Measurements from ENCODE around the gene ZNF79. TPM values are rescaled to one million over a fixed set of nuclear protein-coding genes. Genes with fewer than 3 reads are reported as not detected.
"Not testable (repeated sequence)": the region's sequence is repeated elsewhere in the genome, so short reads cannot be mapped to it uniquely, and the experiment has no call there.

The ZNF79 gene
- total RNA-seq, 2 experiments from 2014 or later = 7.9 to 8.1 TPM

DNA sequence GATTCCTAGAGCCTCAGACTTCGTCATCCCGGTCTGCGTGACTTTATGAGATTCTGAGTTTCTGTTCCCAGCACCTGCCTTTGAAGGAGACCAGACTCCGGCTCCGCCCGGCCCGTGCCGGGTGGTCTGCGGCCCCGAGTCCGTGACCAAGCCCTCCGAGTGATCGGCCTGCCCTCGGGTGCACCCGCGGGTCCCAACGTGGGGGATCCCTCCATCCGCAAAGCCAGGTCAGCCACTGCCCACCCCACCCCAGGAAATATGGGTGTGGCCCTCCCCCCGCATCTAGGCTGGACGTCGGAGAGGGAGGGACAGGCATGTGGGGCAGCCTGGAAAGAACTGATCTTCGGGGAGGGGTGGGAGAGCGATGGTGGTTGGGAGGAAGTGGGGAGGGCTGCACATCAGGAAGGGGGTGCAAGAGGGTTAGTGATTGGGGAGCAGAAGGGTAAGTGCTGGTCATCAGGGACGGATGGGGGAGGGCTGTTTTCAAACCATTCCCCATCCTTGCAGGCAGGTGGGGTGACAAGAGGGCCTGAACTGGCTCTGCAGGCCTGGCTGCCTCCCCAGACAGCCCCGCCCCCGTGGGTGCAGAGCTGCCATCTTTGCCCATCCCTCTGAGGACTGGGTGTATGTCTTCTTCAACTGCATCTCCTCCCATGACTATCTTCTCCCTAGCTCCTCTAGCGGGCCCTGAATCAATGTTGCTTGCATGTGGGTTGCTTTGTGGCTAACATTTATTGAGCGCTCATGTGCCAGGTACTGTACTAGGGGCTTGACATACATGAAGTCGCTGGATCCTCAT is 27.9 kb downstream of the ZNF79 start:
- peak overlapping the region; percentile 95 for H3K27ac Mint-ChIP-seq
- CTCF ChIA-PET = interaction anchor here (0.6 to 1.3 kb wide), 4 partner anchors 28 to 798 kb away, joined by 3 to 4 read pairs (median 3); partner anchors contain the start of gene ZNF79
- H3K9me3 Mint-ChIP-seq = no peaks in the 10 kb centered on the region
- peaks cover 46% of the 10 kb centered on the region for H3K36me3 Mint-ChIP-seq (ENCODE audit: low read depth)
- H3K4me1 Mint-ChIP-seq (ENCODE audit: low read depth) = peaks cover 34% of the 10 kb centered on the region
- peak overlapping the region; percentile 89 for H3K4me3 Mint-ChIP-seq
- intact Hi-C loops (cut with micrococcal nuclease) = loop anchor here (1.0 to 10.0 kb wide), 6 partner anchors 28 to 677 kb away; partner anchors contain the start of gene ZNF79
- no peaks in the 10 kb centered on the region for H3K27me3 Mint-ChIP-seq (ENCODE audit: low read depth)
- peak; percentile 57 for DNase-seq

DNA sequence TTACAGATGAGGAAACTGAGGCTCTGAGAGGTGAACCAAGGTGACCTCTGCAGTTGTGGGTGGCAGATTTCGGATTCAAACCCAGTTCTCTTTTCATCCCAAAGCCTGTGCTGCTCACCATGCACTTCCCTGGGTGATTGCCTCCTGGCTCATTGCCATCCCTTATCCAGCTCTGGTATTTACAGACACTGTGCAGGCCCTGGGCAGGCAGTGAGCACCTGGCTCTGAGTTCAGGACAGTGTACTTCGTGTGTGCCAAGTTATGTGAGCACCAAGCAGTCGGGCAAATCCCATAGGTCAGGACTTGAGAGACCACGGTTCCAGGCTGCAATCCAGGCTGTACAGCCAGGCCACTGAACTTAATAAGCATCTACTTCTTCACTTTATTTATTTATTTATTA is 28.5 kb downstream of the ZNF79 start:
- Mint-ChIP-seq H3K27me3 (ENCODE audit: low read depth) (no peaks in the 10 kb centered on the region), H3K4me1 (ENCODE audit: low read depth) (peaks cover 30% of the 10 kb centered on the region), H3K36me3 (ENCODE audit: low read depth) (peaks cover 46% of the 10 kb centered on the region), H3K4me3 (peak overlapping the region; percentile 89), H3K27ac (no peak overlapping the region), H3K9me3 (no peaks in the 10 kb centered on the region)
- CTCF ChIA-PET = interaction anchor here (0.7 to 1.3 kb wide), 2 partner anchors 238 to 799 kb away, joined by 3 read pairs; no protein-coding TSS in a partner anchor
- no peak for DNase-seq
- intact Hi-C loops (cut with micrococcal nuclease) = loop anchor here (10.0 kb wide), 2 partner anchors 138 to 208 kb away; no protein-coding TSS in a partner anchor

DNA sequence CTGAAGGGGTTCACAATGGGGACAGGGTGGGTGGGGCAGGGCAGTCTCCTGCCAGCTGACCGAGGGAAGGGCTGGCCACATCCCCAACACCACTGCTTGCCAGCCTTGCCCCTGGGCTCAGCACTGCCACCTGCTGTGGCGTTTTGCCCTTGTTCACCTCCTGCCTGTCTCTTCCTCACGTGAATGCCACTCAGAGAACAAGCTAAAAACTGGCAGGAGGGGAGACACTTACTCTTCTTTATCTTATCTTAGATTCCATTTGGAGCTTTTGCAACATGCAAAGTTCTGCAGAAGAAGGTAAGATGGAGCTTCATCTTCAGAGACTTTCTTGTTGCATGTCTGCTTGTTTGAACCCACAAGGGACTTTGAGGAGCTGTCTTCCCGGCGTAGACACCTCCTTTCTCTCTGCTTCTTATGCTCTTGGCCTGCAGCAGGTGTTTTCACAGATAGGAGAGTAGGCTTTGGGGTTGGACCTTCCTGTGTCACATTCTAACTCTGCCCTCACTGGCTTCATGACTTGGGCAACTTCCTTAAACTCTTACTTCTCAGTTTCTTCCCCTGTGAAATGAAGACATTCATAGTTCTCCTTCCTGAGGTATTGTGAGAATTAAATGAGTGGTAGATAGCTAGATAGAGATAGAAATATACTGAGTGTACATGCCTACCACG is 31.3 kb downstream of the ZNF79 start:
- Mint-ChIP-seq H3K27me3 (ENCODE audit: low read depth) (no peaks in the 10 kb centered on the region), H3K4me1 (ENCODE audit: low read depth) (peaks cover 7% of the 10 kb centered on the region), H3K36me3 (ENCODE audit: low read depth) (peaks cover 25% of the 10 kb centered on the region), H3K9me3 (no peaks in the 10 kb centered on the region), H3K27ac (no peak overlapping the region), H3K4me3 (no peak overlapping the region)
- CTCF ChIA-PET = interaction anchor here (0.5 to 1.7 kb wide), 11 partner anchors 15 to 241 kb away, joined by 3 to 7 read pairs (median 3); no protein-coding TSS in a partner anchor
- intact Hi-C loops (cut with micrococcal nuclease) = loop anchor here (10.0 kb wide), 2 partner anchors 141 to 211 kb away; no protein-coding TSS in a partner anchor
- peak; percentile 54 for DNase-seq

DNA sequence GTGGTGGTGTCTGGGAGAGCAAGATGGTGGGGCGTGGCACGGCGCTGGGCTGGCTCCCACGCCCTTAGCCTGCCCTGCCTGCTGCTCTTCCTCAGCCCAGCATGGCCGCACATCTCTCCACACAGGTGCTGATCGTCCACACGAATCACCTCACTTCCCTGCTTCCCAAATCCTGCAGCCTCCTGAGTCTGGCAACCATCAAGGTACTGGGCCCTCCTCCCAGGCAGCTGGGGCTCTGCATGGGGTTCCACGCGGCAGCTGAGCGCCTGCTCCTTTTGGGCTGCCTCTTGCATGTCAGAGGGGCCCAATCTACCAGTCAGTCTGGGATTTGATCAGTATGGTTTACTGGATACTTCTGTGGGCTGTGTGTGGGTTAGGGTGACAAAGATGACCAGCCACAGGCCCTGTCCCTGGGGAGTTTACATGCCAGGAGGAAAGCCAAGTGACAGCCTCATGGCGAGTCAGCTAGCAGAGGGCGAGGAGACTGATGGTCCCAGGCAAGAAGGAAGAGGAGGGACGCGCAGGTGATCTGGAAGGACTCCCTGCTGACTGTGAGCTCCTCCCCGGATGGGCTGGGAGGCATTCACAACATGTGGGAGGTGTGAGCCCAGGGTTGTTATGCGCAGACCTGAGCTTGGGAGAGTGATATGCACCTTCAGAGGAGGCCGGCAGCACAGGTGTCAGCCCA is 33.2 kb downstream of the ZNF79 start:
- Mint-ChIP-seq H3K9me3 (no peaks in the 10 kb centered on the region), H3K4me1 (ENCODE audit: low read depth) (peaks cover 4% of the 10 kb centered on the region), H3K4me3 (no peak overlapping the region), H3K36me3 (ENCODE audit: low read depth) (peaks cover 22% of the 10 kb centered on the region), H3K27me3 (ENCODE audit: low read depth) (no peaks in the 10 kb centered on the region), H3K27ac (no peak overlapping the region)
- CTCF ChIA-PET = no interaction called here
- intact Hi-C loops (cut with micrococcal nuclease) = loop anchor here (10.0 kb wide), 2 partner anchors 143 to 213 kb away; no protein-coding TSS in a partner anchor
- DNase-seq = no peak

DNA sequence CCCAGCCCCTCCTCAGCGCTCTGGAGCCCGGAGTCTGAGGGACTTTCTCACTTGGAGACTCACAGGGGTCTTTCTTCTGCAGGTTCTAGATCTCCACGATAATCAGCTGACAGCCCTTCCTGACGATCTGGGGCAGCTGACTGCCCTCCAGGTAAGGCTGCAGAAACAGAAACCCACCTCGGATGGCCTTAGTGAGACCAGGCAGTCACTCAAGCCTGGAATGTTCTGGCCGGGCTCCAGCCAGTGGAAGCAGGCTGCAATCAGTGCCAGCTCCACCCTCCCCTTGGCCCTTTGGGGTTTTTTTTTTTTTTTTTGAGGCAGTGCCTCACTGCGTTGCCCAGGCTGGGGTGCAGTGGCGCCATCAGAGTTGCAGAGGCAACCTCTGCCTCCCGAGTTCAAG is 34.7 kb downstream of the ZNF79 start:
- Mint-ChIP-seq H3K27ac (no peak overlapping the region), H3K9me3 (no peaks in the 10 kb centered on the region), H3K4me1 (ENCODE audit: low read depth) (no peaks in the 10 kb centered on the region), H3K4me3 (no peak overlapping the region), H3K36me3 (ENCODE audit: low read depth) (peaks cover 25% of the 10 kb centered on the region), H3K27me3 (ENCODE audit: low read depth) (no peaks in the 10 kb centered on the region)
- no peak for DNase-seq
- intact Hi-C loops (cut with micrococcal nuclease) = loop anchor here (10.0 kb wide), 2 partner anchors 144 to 214 kb away; no protein-coding TSS in a partner anchor
- CTCF ChIA-PET = no interaction called here

DNA sequence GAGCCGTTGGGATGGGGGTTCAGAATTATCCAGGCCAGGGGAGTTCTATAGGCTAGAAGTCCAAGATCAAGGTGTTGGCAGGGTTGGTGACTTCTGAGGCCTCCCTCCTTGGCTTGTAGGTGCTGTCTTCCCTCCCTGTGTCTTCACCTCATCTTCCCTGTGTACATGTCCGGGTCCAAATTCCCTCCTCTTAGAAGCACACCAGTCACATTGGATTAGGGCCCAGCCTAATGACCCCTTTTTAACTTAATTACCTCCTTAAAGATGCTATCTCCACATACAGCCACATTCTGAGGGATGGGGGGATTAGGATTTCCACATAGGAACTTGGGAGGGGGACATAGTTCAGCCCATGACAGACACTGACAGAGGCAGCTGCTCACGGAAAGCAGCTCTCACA is 39.2 kb downstream of the ZNF79 start:
- Mint-ChIP-seq H3K4me3 (no peak overlapping the region), H3K4me1 (ENCODE audit: low read depth) (no peaks in the 10 kb centered on the region), H3K27me3 (ENCODE audit: low read depth) (no peaks in the 10 kb centered on the region), H3K9me3 (no peaks in the 10 kb centered on the region), H3K36me3 (ENCODE audit: low read depth) (peaks cover 22% of the 10 kb centered on the region), H3K27ac (no peak overlapping the region)
- no peak for DNase-seq
- intact Hi-C loops (cut with micrococcal nuclease) = no loop called here
- CTCF ChIA-PET = no interaction called here

DNA sequence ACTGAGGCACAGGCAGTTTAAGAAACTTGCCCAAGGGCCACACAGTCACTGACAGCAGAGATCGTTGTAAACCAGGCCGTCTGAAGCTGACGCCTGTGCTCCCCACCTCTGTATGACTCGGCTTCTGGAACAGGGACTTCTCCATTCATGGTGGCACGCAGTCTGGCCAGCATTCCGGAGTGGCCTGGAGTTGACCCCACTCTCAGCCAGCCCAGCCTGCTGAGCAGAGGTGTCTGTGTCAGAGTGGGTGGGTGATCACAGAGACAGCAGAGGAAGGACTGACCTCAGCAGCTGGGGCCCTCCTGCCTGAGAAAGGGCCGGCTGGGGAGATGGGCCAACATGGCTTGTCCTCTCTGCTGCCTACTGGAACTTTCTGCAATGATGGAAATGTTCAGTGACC is 39.7 kb downstream of the ZNF79 start:
- Mint-ChIP-seq H3K4me1 (ENCODE audit: low read depth) (no peaks in the 10 kb centered on the region), H3K36me3 (ENCODE audit: low read depth) (peaks cover 22% of the 10 kb centered on the region), H3K27ac (no peak overlapping the region), H3K27me3 (ENCODE audit: low read depth) (no peaks in the 10 kb centered on the region), H3K9me3 (no peaks in the 10 kb centered on the region), H3K4me3 (no peak overlapping the region)
- CTCF ChIA-PET = interaction anchor here (0.6 kb wide), 1 partner anchor 10 kb away, joined by 5 read pairs; no protein-coding TSS in a partner anchor
- intact Hi-C loops (cut with micrococcal nuclease) = no loop called here
- DNase-seq = no peak

DNA sequence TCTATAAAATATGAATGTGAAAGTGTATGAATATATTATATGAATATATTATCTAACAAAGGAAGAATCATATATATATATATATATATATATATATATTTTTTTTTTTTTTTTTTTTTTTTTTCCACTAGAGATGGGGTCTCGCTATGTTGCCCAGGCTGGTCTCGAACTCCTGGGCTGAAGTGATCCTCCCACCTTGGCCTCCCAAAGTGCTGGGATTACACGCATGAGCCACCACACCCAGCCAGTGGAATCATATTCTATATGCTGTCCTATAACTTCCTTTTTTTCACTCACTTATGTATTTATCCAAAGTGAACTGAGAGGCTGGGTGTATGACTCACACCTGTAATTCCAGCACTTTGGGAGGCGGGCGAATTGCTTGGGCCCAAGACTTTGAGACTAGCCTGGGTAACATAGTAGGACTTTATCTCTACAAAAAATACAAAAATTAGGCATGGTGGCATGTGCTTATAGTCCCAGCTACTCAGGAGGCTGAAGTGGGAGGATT is 42.3 kb downstream of the ZNF79 start:
- H3K4me3 Mint-ChIP-seq; intact Hi-C loops (cut with micrococcal nuclease); H3K9me3 Mint-ChIP-seq; DNase-seq; H3K4me1 Mint-ChIP-seq (ENCODE audit: low read depth); H3K27ac Mint-ChIP-seq; H3K27me3 Mint-ChIP-seq (ENCODE audit: low read depth): not testable (repeated sequence)
- H3K36me3 Mint-ChIP-seq (ENCODE audit: low read depth) = peaks cover 20% of the 10 kb centered on the region
- CTCF ChIA-PET = interaction anchor here (0.6 kb wide), 1 partner anchor 466 kb away, joined by 3 read pairs; no protein-coding TSS in a partner anchor

DNA sequence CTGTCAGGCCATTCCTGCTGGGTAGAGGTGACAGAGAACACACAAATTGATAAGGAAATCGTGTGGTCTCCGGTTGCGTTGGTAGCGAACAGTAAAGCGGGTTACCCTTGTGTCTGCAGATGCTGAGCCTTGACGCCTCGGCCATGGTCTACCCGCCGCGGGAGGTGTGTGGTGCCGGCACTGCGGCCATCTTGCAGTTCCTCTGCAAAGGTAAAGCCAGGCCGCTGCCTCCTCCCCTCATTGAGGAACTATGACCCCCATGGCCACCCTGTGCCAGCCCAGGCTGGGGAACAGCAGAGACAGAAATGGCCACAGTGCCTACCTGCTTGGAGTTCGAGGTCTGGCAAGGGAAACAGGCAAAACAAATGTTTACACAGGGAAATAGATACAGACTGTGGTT is 43.4 kb downstream of the ZNF79 start:
- Mint-ChIP-seq H3K9me3 (no peaks in the 10 kb centered on the region), H3K27me3 (ENCODE audit: low read depth) (no peaks in the 10 kb centered on the region), H3K27ac (no peak overlapping the region), H3K4me3 (no peak overlapping the region), H3K36me3 (ENCODE audit: low read depth) (peaks cover 15% of the 10 kb centered on the region), H3K4me1 (ENCODE audit: low read depth) (no peaks in the 10 kb centered on the region)
- intact Hi-C loops (cut with micrococcal nuclease) = no loop called here
- no peak for DNase-seq
- CTCF ChIA-PET = no interaction called here

DNA sequence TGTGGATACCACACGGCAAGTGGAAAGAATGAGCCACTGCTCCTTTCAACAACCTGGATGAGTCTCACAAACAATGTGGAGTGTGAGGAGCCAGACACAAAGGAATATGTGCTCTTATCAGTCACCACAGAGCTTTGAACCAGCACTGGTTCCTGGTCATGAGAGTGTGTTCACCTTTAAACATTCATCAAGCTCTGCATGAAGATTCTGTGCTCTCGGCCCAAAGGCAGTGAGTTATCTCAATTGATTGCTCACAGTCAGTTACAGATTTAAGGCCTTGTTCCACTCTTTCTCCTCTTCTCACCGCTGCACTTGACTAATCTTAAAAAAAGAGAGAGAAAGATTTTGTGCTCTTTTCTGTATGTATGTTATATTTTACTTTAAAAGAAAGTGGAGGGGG is 46.5 kb downstream of the ZNF79 start:
- CTCF ChIA-PET = no interaction called here
- no peaks in the 10 kb centered on the region for H3K27me3 Mint-ChIP-seq (ENCODE audit: low read depth)
- intact Hi-C loops (cut with micrococcal nuclease) = no loop called here
- no peaks in the 10 kb centered on the region for H3K4me1 Mint-ChIP-seq (ENCODE audit: low read depth)
- no peaks in the 10 kb centered on the region for H3K9me3 Mint-ChIP-seq
- H3K4me3 Mint-ChIP-seq = no peak overlapping the region
- no peak for DNase-seq
- no peak overlapping the region for H3K27ac Mint-ChIP-seq
- H3K36me3 Mint-ChIP-seq (ENCODE audit: low read depth) = peaks cover 11% of the 10 kb centered on the region

DNA sequence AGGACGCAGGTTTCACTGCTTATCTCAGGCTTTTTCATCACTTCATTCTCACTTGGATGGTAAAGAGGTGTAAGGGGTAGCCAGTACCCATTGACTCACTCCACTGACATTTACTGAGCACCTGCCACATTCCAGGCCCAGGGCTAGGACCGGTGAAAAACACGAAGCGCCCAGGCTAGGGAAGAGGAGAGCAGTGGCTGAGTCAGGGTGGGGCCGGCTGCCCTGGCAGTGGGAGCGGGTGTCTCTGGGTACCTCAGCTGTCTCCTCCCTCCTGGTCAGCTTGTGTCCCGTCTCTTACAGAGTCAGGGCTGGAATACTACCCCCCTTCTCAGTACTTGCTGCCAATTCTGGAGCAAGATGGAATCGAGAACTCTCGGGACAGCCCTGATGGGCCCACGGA is 49.3 kb downstream of the ZNF79 start:
- H3K27me3 Mint-ChIP-seq (ENCODE audit: low read depth) = no peaks in the 10 kb centered on the region
- no peak overlapping the region for H3K4me3 Mint-ChIP-seq
- DNase-seq = no peak
- H3K9me3 Mint-ChIP-seq = no peaks in the 10 kb centered on the region
- intact Hi-C loops (cut with micrococcal nuclease) = no loop called here
- H3K36me3 Mint-ChIP-seq (ENCODE audit: low read depth) = peaks cover 11% of the 10 kb centered on the region
- H3K4me1 Mint-ChIP-seq (ENCODE audit: low read depth) = no peaks in the 10 kb centered on the region
- CTCF ChIA-PET = interaction anchor here (0.6 to 0.7 kb wide), 2 partner anchors 9 to 268 kb away, joined by 3 to 5 read pairs; no protein-coding TSS in a partner anchor
- H3K27ac Mint-ChIP-seq = no peak overlapping the region

DNA sequence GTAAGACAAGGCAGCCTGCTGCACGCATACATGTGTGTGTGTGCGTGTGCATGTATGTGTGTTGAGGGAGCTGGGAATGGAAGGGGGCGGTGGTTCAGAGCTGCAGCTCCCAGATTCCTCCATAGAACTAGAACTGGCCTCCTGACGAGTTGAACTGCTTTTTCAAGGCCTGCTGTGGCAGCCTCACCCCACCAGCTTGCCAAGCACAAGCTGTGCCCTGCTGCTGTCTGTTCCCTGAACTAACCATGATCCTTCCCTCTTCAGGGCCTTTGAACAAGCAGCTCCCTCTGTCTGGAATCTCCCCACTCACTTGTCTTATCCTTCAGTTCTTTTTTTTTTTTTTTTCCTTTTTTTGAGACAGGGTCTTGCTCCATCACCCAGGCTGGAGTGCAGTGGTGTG is 49.8 kb downstream of the ZNF79 start:
- Mint-ChIP-seq H3K27ac (no peak overlapping the region), H3K36me3 (ENCODE audit: low read depth) (peaks cover 12% of the 10 kb centered on the region), H3K9me3 (no peaks in the 10 kb centered on the region), H3K27me3 (ENCODE audit: low read depth) (no peaks in the 10 kb centered on the region), H3K4me3 (no peak overlapping the region), H3K4me1 (ENCODE audit: low read depth) (no peaks in the 10 kb centered on the region)
- CTCF ChIA-PET = interaction anchor here (0.6 to 0.7 kb wide), 2 partner anchors 10 to 267 kb away, joined by 3 to 5 read pairs; no protein-coding TSS in a partner anchor
- no peak for DNase-seq
- intact Hi-C loops (cut with micrococcal nuclease) = no loop called here
